Raji (cell line): ENCODE data around the gene DHRS3.

Experiments
- POLR2A ChIP-seq: IDR thresholded peaks from 2 replicates; pipeline ENCODE4 v1.6.1; 2011; ENCODE audit warnings: low read depth, low read length, control low read depth; ENCODE audit not compliant: insufficient read depth

The DHRS3 gene

DNA sequence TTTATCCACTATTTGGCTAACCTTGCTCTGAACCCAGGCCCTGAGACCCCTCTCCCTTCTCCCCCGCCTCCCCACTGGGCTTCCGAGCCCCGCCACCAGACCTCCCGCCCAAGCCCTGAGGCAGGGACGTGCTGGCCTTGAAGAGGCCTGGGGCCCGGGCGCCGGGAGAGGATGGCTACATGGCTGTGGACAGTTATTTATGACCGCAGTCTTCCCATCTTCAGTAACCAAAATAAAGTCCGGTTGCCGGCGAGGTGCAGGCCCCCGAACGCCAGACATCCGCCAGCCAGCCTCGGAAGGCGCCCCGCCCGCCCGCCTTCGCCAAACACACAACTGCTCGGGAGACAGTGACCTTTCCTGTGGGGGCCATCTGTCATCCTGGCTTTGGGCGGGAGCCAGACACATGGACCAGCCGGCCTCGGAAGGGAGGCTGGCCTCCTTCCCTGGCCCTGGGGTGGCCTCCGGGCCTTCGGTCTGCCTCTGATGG is 69.0 kb downstream of the DHRS3 start:
- TF ChIP-seq POLR2A = no peak

DNA sequence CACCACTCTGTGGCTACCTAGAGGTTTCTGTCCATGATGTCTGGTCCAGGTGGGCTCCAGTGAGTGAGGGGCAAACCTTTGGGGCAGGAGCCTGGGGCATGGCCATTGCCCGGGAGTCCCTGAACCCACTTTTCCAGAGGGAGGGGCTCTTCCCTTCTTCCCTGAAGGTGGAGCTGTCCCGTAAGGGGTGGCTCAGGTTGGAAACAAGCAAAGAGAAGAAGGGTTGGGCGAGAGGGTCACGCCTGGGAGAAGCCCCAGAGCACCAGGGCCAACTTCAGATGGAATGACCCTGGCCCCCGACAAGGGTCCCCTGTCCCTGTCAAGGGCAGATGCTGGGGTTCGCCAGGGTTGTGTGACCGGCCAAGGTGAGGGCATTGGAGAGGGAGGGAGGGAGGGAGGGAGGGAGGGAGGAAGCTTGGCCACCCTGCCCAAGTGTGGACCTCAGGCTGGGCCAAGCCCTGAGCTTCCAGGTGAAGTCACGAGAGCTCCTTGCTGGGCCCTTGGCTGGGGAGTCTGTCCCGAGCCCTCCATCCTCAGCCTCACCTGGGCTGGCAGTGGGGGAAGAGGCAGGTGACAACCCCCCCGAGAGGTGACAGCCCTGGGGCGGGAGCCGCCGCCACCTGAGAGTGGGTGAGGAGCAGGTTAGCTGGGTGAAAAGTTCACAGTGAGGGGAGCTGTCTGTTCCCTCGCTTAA is 69.6 kb downstream of the DHRS3 start:
- TF ChIP-seq POLR2A = no peak

DNA sequence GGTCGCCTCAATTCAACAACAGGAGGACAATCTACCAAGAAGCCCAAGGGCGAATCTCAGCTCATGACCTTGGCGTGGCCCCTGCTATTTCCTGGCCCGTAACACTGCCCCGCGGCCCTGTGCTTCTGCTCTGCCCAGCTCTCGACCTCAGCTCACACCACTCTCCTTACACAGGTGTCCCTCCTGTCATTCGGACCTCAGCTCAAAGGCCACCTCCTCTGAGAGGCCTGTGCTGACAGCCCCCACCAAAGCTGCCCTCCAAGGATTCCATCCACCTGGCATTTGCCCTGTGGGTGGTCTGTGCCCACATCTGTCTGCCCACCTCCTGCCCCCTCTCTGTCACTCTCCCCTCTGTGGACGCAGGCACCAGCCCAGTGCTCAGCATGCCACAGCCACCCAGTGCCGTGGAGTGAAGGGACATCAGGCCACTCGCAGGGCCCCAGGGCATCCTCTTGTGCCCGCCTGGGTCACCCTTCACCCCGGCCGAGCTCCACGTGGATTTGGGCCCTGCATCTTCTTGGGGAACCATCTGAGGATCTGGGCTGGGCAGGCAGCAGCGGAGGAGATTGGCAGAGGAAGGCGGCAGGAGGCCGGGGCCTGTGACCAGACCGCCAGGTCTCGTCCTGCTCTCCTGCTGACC is 70.3 kb downstream of the DHRS3 start:
- no peak for TF ChIP-seq POLR2A

DNA sequence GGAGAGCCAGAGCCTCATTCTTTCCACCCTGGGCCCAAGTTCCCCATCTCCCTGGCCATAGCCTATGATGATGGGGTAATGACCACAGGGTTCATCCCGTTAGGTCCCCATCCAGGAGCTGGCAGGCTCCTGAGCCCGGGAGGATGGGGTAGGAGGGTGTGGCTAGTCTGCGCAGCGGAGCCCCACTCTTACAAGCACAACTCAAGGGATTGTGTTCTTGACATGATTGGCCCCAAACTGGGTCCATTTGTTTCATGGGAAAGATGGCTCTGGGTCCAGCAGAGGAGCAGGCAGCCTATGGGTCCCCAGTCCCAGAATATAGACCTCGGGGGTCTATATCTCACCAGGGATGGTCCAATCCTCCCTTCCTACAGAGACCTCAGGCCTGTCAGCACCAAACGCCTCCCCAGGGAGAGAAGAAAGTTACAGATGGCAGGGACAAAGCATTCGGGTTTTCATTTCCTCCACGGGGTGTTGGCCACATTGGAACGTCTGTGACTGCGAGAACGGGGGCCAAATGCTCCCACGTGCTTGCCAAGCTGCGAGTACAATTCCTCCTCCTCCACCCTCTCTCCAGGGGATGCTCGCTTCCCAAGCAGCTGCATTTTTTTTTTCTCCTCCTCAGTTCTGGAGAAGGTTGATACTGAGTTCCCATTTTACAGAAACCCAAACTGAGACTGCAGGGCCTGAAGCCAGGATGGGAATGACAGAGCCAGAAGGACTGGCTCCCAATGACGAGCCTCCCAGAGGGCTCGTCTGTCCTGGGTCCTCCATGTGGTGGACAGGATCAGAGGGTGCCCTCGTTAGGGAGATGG is 71.0 kb downstream of the DHRS3 start:
- TF ChIP-seq POLR2A = no peak

DNA sequence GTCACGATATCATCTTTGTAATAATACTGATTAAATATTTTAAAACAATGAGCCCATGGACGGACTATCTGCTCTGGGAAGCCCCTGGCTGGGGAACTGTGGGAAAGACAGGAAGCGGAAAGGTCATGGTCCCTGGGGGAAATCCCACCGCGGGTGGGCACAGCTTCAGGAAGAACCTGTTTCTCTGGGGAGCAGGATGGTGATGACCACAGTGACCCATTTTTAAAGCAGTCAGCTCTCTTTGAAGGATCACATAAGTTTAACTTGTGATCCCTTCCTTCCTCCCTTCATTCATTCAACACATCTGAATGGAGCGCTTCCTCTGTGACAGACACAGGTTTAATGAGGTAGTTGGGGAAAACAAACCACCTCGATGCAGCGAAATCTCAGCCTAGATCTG is 73.0 kb downstream of the DHRS3 start:
- TF ChIP-seq POLR2A = no peak

DNA sequence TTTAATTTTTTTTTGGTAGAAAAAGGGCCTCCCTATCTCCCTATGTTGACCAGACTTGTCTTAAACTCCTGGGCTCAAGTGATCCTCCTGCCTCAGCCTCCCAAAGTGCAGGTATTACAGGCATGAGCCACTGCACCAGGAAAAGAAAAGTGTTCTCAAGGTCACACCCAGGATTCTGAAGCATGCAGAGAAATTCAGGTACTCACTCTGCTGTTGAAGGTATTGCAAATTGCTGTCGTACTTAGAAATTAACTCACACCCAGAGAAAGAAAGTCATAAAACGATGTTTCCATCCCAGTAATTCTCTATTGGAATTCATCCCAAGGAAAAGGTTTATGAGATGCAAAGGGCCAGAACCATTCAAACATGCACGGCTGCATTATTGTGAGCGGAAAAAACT is 73.7 kb downstream of the DHRS3 start:
- no peak for TF ChIP-seq POLR2A

DNA sequence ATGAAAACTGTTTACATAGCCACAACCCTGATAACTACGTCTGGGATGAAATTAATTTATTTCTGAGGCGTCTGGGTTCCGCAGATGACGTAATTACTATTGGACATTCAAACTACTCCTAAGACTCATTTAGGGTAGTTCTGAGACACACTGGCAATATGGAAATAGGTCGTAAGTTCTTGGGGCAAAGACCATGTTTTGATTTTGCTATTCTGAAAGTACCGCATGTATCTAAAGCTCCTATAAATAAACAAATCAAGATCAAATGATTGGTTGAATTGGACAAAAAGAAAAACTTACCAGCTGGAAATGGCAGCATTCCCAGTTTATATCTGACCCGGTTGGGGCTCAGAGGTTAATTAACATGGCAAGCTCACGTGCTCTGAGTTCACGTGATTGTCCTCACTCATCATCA is 74.3 kb downstream of the DHRS3 start:
- TF ChIP-seq POLR2A = no peak

DNA sequence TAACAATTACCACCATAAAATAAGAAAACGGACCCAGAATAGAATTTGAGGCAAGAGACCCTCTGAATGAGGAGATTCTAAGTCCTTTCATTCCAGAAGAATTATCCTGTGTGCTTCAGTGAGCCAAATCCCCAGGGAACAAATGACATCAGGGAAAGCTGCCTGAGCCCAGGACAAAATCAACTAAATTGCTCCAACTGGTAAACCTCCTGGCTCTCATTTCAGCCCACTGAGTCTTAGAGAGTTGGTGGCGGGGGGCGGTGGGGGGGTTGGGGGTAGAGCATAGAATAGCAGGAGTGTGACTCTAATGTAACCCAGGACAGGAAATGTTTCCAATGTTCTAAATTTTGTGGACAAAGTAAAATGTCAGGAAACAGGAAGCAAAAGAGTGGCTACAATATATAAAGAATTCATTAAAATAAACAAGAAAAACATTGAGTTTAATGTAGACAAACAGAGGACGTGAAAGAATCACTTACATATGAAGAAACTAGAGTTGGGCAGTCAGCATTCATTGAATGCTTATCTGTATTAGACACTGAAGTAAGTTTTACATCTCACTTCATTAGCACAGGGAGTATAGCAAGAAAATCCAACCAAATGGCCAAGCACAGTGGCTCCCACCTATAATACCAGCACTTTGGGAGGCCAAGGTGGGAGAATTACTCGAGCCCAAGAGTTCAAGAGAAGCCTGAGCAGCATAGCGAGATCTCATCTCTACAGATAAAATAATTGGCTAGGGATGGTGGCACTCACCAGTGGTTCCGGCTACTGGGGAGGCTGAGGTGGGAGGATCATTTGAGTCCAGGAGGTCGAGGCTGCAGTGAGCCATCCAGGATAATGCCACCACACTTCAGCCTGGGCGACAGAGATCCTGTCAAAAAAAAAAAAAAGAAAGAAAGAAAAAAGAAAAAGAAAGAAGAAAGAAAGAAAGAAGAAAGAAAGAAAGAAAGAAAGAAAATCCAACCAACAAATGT is 75.1 kb downstream of the DHRS3 start:
- TF ChIP-seq POLR2A = no peak

DNA sequence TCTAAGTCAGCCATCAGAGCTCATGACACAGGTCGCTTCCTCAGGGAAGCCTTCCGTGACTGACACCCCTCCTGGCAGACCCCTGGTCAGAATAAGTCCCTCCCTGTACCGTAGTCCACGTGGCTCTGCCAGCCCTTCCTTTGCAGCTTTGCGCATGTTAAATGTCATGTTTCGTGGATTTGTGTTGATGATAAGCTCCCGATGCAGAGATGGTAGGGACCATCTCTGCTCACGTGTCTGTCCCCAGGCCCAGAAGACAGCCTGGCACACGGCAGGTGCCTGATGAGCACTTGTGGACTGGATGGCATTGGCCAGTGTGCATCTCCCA is 75.9 kb downstream of the DHRS3 start:
- no peak for TF ChIP-seq POLR2A

DNA sequence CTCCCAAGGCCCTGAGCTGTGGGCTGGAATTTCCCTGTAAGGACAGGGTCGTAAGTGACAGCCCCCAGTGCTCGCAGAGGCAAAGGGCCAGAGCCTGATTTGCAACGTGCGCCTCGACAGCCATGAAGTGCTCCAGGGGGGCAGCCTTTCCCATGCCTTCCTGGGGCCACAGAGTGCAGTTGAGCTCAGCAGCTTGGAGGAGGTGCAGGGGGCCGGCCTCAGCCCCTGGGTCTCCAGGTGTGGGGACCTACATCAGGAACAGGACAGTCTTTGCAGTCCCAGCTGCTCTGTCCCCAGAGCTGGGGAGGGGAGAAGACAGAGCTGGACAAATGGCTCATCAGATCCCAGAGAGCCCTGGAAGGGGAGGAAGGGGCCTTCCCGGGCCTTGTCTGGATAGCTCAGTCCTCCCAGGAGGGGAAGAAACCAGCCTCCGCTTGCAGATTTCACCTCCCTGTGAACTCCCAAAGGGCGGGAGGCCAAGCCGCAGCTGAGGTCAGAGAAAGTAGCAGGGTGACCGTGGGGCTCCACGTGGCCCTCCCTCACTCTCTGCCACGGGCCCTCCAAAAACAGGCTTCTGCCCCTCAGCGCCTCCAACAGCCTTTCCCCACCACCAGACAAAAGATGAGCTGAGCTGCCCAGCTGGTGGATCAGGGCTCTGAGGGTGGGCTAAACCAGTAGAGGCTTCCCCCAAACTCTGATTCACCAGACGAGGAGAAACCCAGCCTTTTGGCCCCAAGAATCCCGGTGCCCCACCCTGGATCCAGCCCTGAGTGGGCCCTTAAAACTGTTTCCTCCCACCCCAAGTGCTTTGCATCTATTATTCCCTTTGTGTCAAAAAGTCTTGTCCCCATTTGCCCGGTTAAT is 76.5 kb downstream of the DHRS3 start:
- TF ChIP-seq POLR2A = no peak

DNA sequence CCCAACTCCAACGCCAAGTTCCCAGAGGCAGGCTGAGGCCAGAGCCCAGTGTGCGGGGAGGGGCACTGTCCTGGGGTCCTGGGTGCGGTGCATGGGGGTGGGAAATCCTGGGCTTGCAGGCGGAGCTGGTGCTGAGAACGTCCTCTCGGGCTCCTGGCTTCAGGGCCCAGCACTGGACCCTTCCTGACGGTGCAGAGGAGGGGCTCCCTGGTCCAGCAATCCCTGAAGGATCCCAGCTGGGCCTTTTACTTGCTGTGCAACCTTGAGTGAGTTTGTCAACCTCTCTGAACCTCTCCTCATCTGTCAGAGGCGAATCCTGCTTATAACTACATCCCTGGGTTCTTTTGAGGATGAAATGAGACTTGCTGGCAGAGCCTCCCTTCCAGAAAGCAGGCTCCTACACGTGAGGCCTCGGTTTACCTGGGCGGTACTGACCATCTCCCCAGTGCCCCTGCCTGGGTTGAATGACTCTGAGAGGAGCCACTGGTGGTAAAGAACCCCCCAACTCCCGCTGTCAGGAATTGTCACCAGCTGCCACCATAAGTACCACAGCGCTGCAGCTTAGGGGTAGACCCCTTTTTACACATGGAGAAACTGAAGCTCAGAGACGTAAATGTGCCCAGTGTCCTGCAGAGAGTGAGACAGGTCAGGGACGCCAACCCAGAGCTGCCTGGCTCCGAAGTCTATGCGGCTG is 77.3 kb downstream of the DHRS3 start:
- TF ChIP-seq POLR2A = no peak

DNA sequence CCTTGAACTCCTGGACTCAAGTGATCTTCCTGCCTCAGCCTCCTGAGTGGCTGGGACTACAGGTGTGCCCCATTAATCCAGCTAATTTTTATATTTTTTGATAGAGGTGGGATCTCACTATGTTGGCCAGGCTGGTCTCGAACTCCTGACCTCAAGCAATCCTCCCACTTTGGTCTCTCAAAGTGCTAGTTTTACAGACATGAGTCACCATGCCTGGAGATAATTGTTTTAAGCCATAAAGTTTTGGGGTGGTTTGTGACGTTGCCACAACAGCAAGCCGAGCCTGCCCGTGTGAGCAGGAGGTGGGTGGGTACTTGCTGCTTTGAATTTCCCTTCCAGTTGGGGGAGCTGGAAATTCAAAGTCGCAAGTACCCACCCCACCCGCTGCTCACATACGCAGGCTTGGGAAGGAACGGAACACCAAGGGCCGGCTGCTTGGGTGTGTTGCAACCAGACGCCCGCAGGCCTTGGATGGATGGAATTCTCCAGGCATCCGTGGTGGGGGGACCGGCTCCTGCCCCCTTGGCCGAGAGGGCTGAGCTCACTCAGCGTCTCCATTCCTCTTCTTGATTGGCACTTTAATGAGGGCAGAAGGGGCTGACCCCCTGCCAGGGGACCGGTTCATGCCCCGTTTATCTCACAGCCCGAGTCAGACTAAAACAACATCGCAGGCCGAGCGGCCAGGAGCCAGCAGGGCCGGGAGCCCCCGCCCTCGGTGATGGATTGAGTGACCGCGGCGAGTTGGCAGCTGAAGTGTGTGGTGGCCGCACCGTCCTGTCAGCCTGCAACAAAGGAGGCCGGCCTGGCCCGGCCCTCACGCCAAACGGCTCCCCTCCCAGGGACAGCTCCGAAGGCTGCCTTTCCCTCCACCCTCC is 78.1 kb downstream of the DHRS3 start:
- no peak for TF ChIP-seq POLR2A

DNA sequence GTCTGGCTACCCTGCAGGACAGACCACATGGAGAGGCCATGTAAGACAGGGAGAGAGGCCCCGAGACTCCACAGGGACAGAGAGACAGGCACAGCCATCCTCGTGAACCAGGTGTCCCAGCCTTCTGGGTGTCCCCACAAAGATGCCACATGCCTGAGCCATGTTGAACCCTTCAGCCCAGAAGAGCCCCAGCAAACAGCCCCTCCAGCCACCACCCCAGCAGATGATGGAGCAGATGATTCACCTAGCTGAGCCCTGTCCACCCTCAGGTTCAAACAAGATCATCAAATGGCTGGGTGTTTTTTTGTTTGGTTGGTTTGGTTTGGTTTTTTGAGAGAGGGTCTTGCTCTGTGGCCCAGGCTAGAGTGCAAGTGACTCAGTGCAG is 78.7 kb downstream of the DHRS3 start:
- TF ChIP-seq POLR2A = no peak

DNA sequence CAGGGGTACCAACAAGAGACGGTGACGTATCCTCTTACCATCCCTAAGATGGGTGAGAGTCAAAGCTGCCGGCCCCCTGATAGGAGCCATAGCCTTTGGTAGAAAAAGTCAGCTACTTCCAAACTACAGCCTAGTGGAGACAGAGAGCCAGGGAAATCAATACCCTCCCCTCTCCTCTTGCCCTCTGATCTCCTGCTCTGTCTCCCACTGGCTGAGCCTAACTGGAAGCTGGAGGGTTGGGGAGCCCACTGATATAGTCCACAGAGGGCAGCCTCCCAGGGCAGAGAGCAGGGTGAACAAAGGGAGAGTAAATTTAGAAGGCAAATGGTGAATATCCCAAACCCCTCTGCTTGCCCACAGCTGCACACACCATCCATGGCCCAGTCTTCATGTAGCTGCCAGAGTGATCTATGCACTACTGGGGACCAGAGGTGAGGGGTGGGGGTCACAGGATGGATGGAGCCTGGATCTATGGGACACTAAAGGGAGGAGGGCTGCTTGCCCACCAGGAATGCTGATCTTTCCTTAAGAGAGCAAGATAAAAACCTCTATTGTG is 80.0 kb downstream of the DHRS3 start:
- no peak for TF ChIP-seq POLR2A
